Activated CD4-positive, alpha-beta T cell treated with anti-CD3 and anti-CD28 coated beads, Interleukin-2, Interleukin-4, amounts not matched to agents 100 ng/mL and 50 ng/mL, durations not matched to agents 16 hours and 8 hours (primary cell): ENCODE data around the gene DOCK1.

Source experiments
- DNase-seq: peaks from one replicate; pipeline ENCODE4 v3.0.0-alpha.2; 2020; ENCODE audit warnings: low spot score

The DOCK1 gene

DNA sequence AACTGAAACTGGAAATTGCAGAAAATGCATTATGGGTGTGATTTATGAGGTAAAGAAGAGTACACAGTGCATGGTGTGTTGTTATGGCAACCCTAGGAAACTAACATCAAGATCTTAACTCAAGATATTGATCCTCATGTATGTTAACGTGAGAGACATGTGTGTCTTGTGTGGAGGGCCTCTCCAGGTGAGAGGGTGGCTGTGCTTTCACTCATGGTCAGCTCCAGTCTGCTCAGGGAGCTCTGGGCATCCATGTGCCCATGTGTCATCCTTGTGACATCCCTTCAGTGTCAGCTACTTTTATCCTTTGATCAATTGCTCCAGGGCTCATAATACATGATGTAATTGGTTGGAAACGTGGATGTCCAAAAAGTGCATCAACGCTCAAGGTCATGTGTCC, 316.1 kb downstream of the DOCK1 start:
- no peak for DNase-seq

GRCh38 chr10:127227027-127227426, 321.8 kb downstream of the DOCK1 start:
- DNase-seq: no peak

- DNase-seq: no peak
These were observed 322.4 kb downstream of the DOCK1 start for GRCh38 chr10:127227663-127228062.

- DNase-seq: no peak
These were observed 323.1 kb downstream of the DOCK1 start for GRCh38 chr10:127228195-127228787.

GRCh38 chr10:127234306-127234800, 329.1 kb downstream of the DOCK1 start:
- no peak for DNase-seq

GRCh38 chr10:127236266-127236665, 331.0 kb downstream of the DOCK1 start:
- no peak for DNase-seq

DNA sequence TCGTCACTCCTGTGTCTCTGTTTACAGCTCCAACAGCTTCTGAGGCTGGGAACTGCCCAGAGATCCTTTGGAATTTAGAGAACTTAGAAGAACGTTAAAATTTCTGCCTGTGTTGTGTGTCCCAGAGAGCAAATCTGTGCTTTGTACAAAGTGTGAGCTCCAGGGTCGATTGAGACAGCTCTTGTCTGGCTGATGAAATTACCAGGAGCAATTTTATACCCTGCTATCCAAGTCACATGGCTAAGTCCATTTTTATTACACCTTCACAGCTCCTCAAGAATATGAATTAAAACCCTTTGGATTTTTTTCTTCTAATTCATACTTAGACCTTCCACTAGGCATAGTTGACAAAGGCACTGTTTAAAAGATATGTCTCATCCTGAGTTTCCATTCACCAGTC, 337.7 kb downstream of the DOCK1 start:
- no peak for DNase-seq

DNA sequence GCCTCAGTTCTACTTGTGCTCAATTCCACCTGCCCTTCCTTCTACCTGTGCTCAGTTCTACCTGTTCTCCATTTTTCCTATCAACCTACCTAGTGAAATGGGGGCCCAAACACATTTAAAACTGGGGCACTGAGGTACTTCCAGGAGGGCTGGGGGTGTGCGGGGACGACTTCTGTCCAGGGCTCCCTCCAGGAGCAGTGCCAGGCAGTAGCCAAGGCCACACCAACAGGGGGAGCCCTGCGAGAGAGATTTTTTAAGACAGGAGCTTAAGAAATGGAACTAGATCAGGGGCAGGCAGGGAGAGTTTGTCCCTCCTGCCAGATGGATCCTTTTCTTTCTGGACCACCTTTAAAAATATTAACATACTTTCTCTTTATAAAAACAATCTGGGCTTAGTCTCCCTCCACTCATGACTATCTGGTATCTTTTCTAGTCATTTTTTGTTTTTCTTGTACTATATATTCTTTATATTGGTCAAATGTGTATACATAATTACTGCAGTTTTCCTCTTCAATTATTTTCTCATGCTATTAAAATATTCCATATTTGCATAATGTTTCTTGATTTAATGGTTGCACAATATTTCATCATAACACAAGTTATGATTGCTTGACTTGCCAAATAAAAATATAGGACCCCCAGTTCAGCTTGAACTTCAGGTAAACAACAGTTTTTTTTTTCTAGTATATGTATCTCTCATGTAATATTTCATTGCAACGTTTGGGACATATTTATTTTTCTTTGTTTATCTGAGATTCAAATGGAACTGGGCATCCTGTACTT, 338.5 kb downstream of the DOCK1 start:
- peak; percentile 18 for DNase-seq

DNA sequence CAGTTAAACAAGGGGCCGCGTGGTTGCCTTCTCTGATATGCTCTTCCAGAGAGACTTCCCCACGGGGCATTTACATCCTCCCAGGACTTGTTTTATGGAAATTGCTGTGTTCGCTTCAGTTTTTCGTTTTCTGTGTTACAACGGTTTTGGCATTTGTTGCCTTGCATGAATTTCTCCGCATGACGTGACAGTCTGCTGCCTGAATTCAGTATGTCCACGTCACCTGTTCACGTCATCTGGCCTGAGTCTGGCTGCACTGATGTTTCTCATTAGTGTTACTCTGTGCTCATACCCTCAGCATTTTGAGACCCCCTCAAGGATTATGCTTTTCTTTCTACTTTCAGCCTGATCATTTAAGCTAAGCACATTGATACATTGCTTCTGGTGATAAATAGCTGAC, 340.2 kb downstream of the DOCK1 start:
- no peak for DNase-seq

- DNase-seq: no peak
These were observed 344.8 kb downstream of the DOCK1 start for GRCh38 chr10:127250031-127250430.

DNA sequence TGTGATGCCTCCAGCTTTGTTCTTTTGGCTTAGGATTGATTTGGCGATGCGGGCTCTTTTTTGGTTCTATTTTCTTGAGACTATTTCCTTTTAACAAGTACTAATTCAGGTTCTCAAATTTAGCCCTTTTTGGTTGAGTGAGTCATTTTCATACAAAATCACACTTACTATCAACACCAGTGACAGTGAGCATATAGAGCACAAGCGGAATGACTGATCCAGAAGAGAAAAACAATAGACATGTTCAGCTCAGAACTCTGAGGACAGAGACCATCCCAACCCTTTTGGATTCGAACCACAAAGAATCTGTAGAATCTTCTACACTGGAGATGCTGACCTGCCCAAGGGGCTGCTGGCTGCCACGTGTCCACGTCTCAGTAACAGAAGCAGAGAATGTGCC, 347.6 kb downstream of the DOCK1 start:
- no peak for DNase-seq

DNA sequence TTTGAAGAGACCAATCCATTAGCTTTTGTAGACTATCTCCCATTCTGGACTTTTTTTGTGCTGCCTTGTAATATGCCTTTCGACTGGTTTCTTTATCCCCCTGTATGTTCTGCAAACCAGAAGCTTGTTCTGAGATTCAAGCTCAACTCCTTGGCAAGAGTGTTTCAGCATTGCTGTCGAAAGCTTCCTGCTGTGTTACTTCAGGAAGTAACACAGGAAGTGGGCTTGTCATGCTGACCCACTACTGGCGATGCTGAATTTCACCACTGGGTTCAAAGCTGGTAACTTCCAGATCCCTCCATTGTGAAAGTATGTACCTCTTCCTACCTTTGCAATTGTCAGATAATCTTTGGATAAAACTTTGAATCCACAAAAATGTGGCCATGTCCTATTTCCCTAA, 349.0 kb downstream of the DOCK1 start:
- peak; percentile 5 for DNase-seq

GRCh38 chr10:127257395-127257794, 352.2 kb downstream of the DOCK1 start:
- DNase-seq: no peak

DNA sequence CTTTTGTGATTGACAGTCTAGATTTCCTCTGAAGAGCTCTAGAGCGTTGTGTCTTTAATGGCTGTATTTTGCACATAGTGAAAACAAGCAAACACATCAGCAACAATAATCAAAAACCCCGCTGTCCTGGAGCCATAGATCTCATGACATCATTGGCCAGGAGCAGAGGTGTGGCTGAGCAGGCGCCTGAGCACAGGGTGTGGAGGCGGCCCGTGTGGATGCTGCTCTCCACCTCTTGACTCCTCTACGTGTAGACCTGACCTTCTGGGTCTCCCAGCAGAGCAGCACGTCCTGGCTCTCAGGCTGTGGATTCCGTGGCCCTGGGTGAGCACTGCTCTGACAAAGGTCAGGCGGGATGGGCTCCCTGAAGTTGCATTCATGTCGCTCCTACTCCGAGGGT, 354.1 kb downstream of the DOCK1 start:
- no peak for DNase-seq

- no peak for DNase-seq
These were observed 357.4 kb downstream of the DOCK1 start for GRCh38 chr10:127262606-127263005.

- DNase-seq: no peak
These were observed 360.1 kb downstream of the DOCK1 start for GRCh38 chr10:127265288-127265687.

DNA sequence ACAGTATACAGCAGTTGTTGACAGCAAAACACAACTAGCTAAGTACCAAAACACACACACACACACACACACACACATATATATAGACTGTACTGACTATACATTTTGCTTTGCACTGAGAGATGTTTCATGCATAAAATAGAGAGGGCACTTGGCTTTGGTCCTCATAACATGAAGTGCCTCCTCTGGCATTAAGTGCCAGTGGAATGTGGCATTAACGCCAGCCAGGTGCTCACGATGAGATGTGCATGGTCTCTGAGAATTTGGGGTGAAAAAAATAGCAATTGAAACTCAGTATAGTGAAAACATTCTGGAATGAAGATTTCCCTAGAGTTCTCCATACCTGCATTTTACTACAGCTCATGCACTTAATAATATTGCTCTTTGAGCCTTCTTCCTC, 361.2 kb downstream of the DOCK1 start:
- DNase-seq: no peak

- no peak for DNase-seq
These were observed 362.2 kb downstream of the DOCK1 start for GRCh38 chr10:127267442-127267841.

DNA sequence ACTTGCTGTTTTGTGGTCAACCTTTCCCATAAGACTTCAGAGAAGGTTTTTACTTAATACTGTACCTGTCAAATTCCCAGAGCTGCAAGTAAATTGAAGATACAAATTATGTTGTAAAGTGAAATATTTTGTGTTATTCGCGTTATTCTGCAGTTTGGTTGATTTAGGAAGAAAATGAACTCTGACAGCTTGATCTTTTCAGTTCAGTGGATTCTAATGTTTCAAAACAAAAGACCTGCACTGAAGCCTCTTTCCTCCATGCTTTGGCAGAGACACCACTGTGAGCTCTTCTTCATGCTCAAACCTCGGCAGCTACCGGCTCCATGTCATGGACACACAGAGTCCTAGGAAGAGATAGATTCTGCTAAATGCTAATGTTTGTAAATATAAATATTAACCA, 366.8 kb downstream of the DOCK1 start:
- DNase-seq: no peak

DNA sequence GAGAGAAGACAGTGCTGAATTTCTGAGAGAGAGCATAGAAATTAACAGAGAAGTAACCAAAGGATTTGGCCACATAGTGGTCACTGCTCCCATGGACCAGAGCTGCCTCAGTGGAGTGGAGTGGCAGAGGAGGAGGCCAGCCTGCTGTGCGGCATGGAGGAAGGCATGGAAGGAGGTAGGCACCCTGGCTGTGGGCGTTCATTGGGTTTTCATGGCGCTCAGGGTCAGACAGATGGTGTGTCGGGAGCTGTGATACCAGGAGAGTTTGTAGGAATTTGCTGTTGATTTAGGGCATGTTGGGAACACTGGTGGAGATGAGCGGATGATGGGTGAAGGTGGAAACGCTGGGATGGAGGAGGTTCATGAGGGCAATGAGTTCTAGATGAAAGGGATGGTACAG, 370.0 kb downstream of the DOCK1 start:
- no peak for DNase-seq

DNA sequence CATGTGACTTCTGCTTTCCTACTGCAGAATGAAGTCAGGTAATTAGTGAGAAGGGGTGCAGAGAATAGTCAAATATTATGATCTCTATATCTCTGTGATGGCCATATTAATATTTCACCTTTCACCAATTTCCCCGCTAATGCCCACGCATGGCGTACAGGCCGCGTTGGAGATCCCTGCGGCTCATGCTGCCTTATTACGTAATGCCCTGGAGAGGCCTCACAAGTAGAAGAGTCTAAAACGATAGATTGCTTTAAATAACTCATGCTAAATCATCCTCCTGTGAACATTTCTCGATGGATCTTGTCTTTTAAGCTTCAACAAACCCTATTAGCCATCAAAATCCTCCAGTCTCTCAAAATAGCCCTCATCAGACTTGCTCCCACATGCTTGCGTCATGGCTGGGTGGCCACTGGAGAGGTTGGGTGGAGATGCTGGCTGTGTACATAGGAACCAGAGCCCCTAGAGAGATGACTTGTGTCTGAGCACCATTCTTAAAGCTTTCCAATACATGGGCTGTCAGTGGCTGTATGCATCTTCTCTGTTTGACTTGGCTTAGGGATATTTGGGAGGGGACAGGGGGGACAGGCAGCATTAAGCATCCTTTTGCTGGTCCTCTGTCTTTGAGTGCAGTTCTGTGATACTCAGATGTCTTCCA, 370.7 kb downstream of the DOCK1 start:
- no peak for DNase-seq

DNA sequence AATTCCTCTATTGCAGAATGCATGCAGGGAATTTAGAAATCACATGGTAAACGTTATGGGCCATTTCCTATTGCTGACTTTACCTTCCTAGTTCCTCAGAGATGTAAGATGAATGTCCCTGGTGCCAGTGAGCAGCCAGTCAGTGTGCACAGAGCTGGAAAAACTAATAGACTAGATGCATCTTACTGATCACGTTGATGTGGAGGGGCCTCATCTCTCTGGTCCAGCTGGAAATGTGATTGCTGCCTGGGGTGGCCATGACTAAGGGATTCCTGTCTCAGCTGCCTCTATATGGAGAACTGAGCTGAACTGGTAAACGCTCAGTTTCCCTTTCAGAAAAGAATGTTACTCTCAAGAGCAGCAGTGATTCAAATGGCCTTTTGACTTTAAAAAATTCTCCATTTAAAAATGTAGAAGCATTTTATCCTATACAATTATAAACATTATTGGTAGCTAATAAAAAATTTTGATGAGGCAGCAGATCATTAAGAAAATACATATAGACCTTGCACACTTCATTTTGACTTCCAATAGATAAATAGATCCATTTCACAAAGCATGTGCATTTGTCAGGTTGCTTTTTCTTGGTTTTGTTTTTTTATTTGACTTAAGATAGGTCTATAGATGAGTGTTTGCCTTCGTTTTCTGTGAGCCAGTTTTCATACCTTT, 371.7 kb downstream of the DOCK1 start:
- no peak for DNase-seq

GRCh38 chr10:127278001-127278400, 372.8 kb downstream of the DOCK1 start:
- no peak for DNase-seq
